H7 (cell line): ENCODE measurements around the gene KCNJ5. TPM values are rescaled to one million over a fixed set of nuclear protein-coding genes. Genes with fewer than 3 reads are reported as not detected.

ENCODE experiments used
- DNase-seq: peaks from one replicate; pipeline ENCODE4 v3.0.0; 2012
- H3K27me3 ChIP-seq: 2 replicates; pipeline ENCODE4 v1.6.0; 2011; ENCODE audit warnings: mild to moderate bottlenecking, low read length; ENCODE audit not compliant: control insufficient read depth, insufficient read depth
- H3K36me3 ChIP-seq: replicated peaks from 2 replicates; pipeline ENCODE4 v1.5.1; 2011; ENCODE audit warnings: low read length; ENCODE audit not compliant: control insufficient read depth, insufficient read depth
- H3K4me3 ChIP-seq: 2 replicates; pipeline ENCODE4 v1.5.1; 2011; ENCODE audit warnings: low read depth, mild to moderate bottlenecking, control low read depth, low read length, moderate library complexity; ENCODE audit not compliant: insufficient read depth
- total RNA-seq: library from RNA; depleted of rRNA; stranded (reverse); fragments of >200 nt; shearing (Covaris generic); gene quantifications from 2 replicates; pipeline ENCODE4 v1.2.3, GENCODE V29; 2014

The KCNJ5 gene
- total RNA-seq, 1 experiment from 2014 or later = 0.35 TPM

DNA sequence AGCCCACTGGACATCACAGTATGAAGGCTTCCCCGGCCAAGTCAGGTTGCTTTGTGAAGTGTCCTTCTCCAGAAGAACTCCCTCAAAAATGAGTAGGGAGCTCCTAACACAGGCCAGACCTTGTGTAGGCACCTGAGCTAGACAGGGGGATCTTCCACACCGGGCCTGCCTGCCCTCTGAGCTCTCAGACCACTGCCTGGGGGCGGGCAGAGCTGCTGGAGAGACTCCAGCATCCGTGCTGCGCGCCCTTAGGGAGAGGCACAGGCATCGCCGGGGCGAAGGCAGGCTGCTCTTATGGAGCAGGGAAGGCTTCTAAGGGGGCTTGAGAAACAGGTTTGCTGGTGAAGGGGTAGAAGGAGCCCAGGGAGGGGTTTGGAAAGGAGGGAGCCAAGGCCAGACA, 4.4 kb downstream of the KCNJ5 start:
- no peaks in the 10 kb centered on the region for H3K36me3 ChIP-seq
- DNase-seq = peak; percentile 19
- H3K4me3 ChIP-seq = no peak overlapping the region
- peaks cover 80% of the 10 kb centered on the region for H3K27me3 ChIP-seq

DNA sequence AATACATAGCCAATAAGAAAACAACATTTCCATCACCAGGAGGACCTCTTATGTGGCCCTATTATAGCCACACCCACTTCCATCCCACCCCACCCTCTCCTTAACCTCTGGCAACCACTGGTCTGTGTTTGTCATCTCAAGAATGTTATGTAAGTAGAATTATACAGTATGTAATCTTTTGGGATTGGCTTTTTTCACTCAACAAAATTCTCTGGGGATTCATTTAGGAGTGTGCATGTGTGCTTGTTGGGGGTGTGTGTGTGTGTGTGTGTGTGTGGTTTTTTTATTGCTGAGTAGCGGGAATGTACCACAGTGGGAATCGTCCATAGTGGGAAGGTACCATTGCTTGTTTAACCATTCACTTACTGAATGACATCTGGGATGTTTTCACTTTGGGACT, 5.2 kb downstream of the KCNJ5 start:
- DNase-seq = no peak
- Histone ChIP-seq H3K27me3 (peaks cover 80% of the 10 kb centered on the region), H3K36me3 (no peaks in the 10 kb centered on the region), H3K4me3 (no peak overlapping the region)

DNA sequence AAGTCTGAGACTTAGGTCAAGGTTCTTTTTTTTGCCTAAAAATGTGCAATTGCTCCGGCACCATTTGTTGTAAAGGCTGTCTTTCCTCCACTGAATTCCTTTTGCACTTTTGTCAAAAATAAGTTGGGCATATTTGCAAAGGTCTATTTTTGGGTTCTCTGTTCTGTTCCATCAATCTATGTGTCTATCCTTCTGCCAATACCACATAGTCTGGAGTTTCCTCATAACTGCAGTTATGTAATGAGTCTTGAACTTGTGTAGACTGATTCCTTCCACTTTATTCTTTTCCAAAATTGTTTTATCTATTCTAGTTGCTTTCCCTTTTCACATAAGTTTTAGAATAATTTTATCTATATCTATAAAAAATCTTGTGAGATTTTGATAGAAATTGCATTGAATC, 6.7 kb downstream of the KCNJ5 start:
- Histone ChIP-seq H3K27me3 (peaks cover 80% of the 10 kb centered on the region), H3K36me3 (no peaks in the 10 kb centered on the region), H3K4me3 (no peak overlapping the region)
- DNase-seq = no peak

DNA sequence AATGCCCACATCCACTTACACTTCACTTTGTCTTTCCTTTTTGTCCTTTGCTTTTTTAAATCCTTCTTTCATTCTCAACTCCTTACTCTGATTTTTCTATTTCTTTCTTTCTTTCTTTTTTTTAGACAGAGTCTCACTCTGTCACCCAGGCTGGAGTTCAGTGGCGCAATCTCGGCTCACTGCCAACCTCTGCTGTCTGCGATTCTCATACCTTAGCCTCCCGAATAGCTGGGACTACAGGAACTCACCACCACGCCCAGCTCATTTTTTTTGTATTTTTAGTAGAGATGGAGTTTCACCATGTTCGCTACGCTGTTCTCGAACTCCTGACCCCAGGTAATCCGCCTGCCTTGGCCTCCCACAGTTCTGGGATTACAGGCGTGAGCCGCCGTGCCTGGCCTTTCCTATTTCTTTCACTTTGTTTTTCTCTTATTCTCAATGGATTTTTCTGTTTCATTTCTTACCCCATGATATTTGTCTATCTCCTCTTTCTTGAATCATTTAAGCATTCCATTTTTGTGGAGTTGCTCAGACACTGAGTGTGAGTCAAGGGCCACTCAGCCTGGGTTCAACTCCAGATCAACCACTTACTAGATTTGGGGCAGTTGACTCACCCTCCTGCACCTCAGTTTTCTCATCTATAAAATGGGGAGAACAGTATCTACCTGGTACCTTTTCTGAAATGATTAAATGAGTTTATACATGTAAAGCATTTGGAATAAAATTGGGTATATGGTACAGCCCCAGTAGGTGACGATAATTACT, 7.6 kb downstream of the KCNJ5 start:
- no peak for DNase-seq
- H3K27me3 ChIP-seq = peaks cover 81% of the 10 kb centered on the region
- H3K36me3 ChIP-seq = no peaks in the 10 kb centered on the region
- no peak overlapping the region for H3K4me3 ChIP-seq

DNA sequence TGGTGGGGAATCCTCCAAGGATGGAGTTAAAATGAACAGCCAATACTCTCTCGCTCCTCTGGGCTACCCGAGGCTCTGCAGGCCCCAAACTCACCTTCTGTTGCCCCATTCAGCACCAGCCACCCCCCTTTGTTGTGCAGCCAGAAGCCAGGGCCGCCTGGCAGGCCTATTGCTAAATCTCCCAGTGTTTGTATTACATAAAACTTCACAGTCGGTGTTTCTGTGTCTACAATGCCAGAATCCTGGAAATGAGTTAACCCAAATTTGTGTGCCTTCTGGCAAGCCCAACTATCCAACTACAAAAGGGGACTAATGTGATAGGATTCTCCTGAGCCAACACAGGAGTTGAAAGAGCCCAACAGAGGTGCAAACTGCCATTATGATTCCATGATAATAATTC, 9.3 kb downstream of the KCNJ5 start:
- H3K4me3 ChIP-seq = no peak overlapping the region
- no peak for DNase-seq
- no peaks in the 10 kb centered on the region for H3K36me3 ChIP-seq
- peaks cover 81% of the 10 kb centered on the region for H3K27me3 ChIP-seq

DNA sequence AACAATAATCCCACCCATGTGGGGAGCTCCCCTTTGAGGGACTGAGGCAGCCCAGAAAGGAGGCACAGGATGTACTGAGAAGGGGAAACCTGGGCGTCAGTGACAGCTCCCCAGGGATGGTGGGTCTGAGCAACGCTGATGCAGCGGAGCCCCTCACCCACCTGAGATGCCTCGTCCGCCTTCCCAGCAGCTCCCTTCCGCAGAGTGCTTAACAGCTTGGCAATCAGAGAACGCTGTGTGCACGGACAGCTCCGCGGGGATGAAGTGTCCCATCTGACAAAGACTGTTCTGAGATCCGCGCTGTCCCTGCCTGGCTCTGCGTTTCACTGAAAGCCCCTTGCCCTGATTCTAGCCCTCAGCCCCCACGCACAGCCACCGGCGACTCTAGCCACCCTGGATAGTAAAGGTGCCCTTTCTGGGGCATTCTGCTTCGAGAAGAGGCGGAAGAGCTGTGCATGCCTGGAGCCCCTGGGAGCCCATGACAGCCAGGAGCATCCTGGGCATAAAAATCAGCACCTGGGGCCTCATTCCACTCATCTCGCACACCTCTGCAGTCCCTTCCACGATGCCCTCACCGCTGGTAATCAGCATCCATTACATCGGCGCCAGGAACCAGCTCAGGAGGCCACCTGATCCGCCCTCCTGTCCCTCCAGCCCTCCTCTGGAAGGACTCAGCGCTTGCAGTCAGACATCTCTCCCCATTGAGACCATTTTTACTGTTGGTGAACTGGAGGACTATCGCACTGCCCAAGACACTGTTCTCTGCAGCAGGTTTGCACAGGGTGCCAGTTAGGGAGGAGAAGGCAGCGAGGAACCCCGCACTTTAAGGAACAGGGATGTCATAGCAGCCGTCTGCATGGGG, 10.7 kb downstream of the KCNJ5 start:
- H3K36me3 ChIP-seq = no peaks in the 10 kb centered on the region
- peaks cover 86% of the 10 kb centered on the region for H3K27me3 ChIP-seq
- DNase-seq = peak; percentile 67
- H3K4me3 ChIP-seq = no peak overlapping the region; the same call in 1 of the 2 replicates

DNA sequence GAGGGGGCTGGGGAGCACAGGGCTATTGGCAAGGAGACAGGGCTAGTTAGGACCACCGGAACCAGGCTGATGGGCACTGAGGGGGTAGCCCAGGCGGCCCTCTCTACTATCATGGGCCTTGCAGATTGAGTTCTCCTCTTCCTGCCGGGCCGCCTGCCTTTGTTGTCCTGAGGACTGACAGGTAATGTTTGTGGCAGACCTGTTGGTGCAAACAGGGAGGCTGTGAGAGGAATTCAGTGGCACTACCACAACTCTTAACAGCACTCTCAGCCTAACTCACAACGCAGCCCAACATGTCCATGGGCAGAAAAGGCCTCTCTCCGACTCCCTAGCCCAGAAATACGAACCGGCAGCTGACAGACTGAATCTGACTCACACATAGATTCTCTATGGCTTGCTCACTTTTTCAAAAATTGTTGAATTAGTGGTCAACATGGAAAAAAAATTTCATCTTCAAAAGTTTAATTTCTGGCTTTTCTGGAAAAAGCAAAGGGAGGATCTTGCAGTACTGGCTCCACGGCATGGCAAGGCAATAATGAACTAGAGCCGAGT, 11.4 kb downstream of the KCNJ5 start:
- DNase-seq = no peak
- Histone ChIP-seq H3K27me3 (peaks cover 91% of the 10 kb centered on the region), H3K36me3 (no peaks in the 10 kb centered on the region), H3K4me3 (no peak overlapping the region)

DNA sequence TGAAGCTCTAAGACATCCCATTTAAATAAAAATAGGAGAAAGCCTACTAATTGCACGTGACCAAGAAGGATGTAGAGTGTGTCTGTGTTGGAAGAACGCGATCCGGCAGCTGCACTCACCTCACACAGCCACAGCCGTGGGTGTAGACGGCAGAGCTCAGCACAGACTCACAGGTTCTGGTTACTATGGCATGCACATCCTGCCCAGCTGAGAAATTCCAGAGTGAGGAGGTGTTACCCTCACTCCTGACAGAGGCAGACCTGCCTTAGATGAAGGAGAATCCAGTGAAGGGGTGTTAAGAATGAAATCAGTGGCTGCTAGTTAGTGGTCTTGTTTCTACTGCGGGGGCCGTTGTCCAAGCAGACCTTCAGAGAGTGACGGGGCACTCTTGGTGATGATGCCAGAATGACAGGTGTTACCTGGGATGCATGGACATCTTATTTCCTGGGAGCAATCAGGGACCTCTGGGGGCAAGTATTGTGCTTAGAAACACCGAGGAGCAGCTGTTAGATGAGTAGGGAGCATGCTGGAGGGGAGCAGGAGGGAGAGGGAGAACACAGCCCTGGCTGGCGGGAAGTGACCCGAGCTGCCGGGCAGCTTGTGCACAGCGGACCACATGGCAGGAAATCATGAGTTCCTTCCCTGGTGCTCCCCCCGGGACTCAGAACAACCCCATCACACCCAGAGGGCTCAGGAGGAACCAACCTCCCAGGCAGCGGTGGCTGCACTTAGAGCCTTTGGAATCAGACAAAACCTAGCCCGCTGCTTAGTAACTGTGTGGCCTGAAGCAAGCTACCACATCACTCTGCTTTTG, 12.3 kb downstream of the KCNJ5 start:
- Histone ChIP-seq H3K27me3 (peaks cover 84% of the 10 kb centered on the region), H3K4me3 (peak overlapping the region; percentile 4; the same call in 1 of the 2 replicates), H3K36me3 (no peaks in the 10 kb centered on the region)
- DNase-seq = peak; percentile 80

DNA sequence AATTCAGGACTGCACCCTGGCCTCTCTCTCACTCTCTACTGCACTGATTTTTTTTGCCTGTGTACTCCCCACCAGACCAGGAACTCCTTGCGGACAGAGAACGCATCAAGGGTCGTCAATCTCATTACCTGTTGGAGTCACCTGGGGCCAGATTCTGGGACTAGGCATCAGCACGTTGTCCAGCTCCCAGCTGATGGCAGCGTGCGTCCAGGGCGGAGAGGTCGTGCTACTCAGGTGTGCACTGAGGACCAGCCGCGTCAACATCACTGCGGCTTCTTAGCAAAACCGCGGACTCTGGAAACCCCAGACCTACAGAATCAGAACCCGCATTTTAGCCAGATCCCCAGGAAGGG, 13.1 kb downstream of the KCNJ5 start:
- DNase-seq = no peak
- H3K27me3 ChIP-seq = peaks cover 76% of the 10 kb centered on the region
- no peaks in the 10 kb centered on the region for H3K36me3 ChIP-seq
- H3K4me3 ChIP-seq = no peak overlapping the region; the same call in 1 of the 2 replicates

DNA sequence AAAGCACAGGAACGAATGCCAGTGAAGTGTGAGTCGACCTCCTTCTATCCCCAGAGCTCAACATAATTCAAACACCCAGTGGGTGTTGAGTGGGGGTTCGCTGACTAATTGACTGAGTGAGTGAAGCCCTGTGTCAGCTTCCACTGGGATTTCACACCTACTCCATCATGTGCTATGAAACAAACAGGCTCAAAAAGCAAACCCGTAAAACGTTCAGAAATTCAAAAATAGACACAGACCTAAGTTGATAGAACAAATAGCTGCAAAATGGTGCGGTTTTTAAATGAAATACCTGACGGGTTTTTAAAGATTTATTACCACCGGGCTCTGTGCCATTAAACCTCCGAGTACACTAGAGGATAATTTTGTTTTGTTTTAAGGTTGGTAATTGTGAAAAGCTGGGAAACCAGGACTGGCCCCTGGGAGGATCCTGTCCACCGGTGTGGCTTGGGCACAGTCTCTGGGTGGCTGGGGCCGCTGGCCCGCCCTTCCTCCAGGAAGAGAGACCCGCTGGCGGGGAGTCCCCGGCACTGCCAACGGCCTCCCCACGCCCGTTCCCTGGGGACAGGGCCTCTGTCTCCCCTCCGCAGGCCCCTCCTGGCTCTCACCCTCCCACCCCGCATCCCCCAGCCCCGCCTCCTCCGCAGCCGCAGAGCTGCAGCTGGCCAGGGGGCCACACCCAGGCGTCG, 13.6 kb downstream of the KCNJ5 start:
- DNase-seq = peak; percentile 91
- H3K27me3 ChIP-seq = peaks cover 71% of the 10 kb centered on the region
- H3K4me3 ChIP-seq = peak overlapping the region; percentile 62
- no peaks in the 10 kb centered on the region for H3K36me3 ChIP-seq

DNA sequence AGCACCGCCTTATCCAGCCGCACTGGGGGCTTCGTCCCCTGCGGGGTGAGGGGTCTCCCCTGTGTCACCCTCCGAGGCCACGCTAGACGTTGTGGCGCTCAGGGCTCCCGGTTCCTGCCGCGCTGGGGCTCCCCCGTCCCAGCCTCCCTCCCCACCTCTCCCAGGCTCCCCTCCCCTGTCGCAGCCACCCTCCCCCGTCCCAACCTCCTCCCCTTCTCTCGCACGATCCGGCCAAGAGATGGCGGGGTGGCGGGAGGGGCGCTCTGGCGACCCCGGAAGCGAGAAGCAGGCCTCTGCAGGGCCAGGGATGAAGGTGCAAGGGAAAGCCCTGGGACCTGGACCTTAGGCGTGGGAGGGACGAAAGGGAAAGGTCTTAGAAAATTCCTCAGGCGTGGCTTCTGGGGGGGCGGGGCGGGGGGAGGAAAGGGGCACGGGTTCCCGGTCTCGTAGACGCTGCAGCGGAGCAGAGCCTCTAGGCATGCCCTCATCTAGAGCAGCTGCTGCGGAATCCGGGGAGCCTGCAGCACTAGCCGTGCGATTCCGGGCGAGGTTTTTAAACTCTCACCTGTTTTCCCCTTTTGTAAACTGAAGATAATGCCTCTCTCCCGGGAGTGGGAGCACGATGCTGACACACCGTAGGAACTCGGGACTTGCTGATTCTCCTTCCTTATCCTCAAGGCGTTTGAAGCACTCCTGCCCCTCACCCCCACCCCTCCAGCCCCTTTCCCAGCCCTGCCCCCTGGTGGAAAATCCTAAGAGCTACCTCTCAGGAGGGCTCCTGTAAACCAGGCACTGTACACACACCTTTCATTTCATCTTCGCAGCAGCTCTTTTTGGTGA, 14.4 kb downstream of the KCNJ5 start:
- H3K4me3 ChIP-seq = peak overlapping the region; percentile 62
- peaks cover 66% of the 10 kb centered on the region for H3K27me3 ChIP-seq
- no peaks in the 10 kb centered on the region for H3K36me3 ChIP-seq
- DNase-seq = peak; percentile 95

DNA sequence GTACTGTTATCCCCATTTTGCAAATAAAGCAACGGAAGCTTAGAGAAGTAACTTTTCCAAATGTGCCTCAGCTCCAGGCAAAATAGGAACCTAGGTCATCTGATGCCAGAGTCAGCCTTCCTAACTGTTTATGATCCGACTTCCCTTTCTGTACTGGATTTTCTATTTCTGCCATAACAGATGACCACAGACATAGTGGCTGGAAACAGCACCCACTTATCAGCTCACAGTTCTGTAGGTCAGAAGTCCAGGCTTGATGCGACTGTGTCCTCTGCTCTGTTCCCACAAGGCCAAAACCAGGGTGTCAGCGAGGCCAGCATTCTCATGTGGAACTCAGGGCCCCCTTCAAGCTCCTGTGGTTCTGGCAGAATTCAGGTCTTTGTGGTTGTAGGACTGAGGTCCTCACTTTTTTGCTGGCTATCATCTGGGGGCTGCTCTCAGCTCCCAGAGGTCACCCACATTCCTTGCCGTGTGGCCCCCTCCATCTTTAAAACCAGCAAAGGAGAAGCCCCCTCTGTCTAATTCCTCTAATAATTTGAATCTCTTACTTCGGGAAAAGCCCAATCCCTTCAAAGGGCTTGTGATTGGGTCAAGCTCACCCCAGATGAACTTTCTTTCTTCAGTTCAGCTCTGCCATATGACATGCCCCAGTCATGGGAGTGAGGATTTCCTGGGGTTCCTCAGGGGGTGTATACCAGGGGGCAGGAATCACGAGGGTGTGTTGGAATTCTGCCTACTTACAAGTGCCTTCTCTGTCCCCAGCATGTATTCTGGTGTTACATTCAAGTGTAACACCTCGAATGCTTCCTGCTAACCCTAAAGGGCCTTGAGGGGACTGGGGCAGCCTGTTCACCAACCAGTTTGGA, 15.3 kb downstream of the KCNJ5 start:
- Histone ChIP-seq H3K27me3 (peaks cover 57% of the 10 kb centered on the region), H3K4me3 (no peak overlapping the region), H3K36me3 (no peaks in the 10 kb centered on the region)
- DNase-seq = no peak
